ENCODE results near the gene NHS.

The NHS gene

DNA sequence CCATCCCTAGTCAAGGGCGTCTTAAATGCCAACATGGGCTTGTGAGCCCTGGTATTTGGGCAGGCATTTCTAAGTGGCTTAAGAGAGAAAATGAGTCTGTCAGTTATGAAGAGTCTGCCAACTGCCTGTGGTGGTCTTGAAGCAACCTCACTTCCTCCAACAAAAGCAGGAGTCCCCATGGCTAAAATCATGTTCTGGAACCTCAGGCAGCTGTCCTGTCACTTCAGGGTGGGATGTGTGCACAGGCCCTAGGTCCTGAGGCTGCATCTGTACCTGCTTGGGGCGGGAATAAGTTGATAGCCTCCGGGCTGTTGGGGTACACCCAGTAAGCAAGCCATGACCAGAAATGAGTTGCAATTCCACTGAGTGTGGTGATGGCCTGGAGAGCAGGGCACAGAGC lies 247.3 kb downstream of the NHS start:
- no peak for DNase-seq (ENCODE audit: low read depth in 2 of 2)

GRCh38 chrX:17623750-17624149 lies 248.8 kb downstream of the NHS start:
- no peak for DNase-seq (ENCODE audit: low read depth in 2 of 2)

DNA sequence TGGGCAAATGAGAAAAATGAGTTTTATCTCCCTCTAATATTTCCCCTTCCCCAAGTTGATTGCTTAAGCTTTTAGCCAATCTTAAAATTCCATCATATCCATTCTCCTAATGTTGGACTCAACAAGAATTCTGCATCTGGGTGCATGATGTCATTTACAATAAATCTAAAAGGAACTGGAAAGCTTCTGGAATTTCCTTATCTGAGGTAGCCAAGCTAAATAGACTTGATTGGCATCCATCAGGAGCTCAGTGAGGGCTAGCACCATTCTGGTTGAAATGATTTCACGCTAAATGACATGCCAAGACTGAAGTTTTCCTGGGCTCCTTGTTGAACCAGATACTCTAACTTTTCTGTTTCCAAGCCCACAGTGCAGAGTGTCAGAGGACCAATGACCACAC lies 252.0 kb downstream of the NHS start:
- no peak for DNase-seq (ENCODE audit: low read depth in 2 of 2)

- no peak for DNase-seq (ENCODE audit: low read depth in 2 of 2)
These were observed 254.0 kb downstream of the NHS start for GRCh38 chrX:17628976-17629375.

DNA sequence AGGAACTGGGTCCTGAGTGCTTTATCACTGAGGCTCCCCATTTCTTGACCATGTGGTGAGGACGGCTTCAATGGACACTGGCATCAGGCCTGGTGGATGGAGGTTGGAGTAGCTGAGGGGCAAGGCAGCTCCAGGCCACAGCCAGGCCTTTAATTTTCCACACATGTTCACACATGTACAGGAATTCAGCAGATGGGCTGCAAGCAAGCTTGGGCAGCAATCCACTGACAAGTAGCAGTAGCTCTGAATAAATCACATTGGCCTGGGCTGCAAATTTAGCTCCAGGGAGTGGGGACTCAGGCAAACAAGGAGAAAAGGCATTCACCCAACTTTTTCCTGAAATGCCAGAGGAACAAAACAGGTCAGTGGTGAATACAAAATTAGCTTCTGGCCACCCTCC lies 254.5 kb downstream of the NHS start:
- no peak for DNase-seq (ENCODE audit: low read depth in 2 of 2)

GRCh38 chrX:17631647-17632046 lies 256.6 kb downstream of the NHS start:
- no peak for DNase-seq (ENCODE audit: low read depth in 2 of 2)

GRCh38 chrX:17632942-17633341 lies 257.9 kb downstream of the NHS start:
- no peak for DNase-seq (ENCODE audit: low read depth in 2 of 2)

- no peak for DNase-seq (ENCODE audit: low read depth in 2 of 2)
These were observed 258.5 kb downstream of the NHS start for GRCh38 chrX:17633546-17633945.

DNA sequence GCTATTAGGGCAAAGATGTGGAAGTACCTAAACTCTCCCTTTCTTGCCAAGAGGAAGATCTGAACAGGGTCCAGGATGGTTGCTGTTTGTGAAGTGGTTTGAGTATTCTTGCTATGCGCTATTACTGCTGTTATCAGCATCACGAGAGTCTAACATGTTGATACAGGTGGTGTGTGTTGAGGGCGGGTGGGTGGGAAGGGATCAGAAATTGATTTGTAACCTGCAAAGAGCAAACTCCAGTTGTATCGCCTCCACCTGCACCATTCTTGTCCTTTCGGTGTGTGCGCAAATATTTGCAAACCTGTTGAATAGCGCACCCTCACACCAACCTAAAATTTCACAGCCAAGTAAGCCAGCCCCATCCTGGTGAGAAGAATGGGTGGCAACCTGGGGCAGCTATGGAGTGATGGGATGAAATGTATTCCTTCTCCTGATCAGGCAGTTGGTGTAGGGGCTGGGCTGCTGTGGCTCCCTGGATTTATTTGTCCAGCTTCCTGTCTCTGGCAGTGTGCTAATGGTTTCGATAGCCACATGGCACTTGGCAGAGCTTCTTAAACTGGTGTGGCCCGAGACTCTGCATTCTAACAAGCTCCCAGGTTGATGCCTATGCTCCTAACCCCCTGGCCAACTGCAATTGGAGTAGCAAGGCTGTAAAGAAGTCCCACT lies 259.7 kb downstream of the NHS start:
- DNase-seq (ENCODE audit: low read depth in 2 of 2): no peak

DNA sequence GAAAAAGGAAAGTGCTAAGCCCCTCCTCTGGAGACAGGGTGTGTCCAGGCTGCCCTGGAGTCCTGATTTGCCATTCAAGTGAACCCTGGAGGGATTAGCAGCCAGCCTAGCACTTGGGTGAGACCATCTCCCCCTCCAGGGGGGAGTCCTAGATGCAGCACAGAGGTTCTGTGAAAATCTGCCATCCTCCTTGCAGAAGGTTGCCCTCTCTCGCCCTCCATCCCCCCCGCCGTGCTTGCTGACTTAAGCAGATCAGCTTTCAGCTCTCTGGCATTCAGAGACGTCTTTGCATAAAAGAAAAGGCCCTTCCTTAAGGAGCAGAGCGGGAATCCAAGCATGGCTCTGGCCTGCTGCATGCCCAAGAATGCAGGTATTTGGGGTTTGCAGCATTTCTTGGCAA lies 260.2 kb downstream of the NHS start:
- DNase-seq (ENCODE audit: low read depth in 2 of 2): no peak

DNA sequence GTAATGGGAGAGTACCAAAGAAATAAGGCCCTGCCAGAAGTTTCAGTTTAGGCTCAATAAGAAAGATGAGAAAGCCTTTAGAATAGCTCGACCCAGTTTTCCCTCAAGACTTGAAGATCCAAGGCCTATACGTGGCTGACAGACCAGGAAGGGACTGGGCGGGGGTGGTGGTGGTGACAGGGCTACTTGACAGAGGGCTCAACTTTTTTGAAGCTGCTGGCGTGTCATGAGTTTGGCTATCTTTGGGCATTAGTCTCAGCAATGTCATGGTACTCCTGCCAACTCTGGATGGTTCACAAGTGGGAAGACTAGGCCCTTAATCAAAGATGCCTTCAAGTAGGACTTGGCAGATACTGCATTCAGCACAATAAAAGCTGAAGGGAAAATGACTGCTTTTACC lies 262.2 kb downstream of the NHS start:
- DNase-seq (ENCODE audit: low read depth in 2 of 2): no peak

DNA sequence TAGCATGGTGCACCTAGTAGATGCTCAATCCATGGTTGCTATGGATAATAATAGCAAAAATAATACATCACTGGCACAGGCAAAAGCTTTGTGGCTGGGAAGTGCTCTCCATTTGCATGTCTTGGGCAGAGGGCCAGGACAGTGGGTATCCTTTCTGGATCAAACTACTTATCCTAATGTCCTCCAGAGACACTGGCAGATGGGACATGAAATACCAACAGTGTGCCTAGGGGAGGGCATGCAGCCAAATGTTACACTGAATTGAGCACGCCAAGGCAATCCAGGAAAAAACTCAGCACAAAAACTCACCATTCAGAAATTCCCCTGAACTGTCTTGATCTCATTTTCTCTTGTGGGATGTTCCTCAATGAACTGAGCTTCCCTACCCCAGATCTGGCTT lies 263.7 kb downstream of the NHS start:
- DNase-seq (ENCODE audit: low read depth in 2 of 2): no peak

GRCh38 chrX:17642891-17643290 lies 267.9 kb downstream of the NHS start:
- DNase-seq (ENCODE audit: low read depth in 2 of 2): no peak

DNA sequence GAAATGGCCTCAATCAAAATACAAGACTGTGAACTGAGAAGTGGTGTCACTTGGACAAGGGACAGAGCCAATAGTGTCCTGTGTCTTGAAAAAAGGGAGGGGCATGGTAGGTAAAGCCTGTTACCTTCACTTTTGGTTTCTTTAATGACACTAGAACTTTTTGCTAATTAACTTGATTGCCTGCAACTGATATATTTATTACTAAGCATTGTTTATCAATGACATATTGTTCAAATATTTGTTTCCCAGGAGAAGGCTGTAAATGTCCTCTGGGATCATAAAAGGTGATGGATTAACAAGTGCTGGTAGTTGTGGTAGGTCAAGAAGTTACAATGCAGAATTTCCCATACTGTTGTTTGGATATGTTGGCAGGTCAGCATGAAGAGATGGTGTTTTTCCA lies 268.5 kb downstream of the NHS start:
- DNase-seq (ENCODE audit: low read depth in 2 of 2): no peak

DNA sequence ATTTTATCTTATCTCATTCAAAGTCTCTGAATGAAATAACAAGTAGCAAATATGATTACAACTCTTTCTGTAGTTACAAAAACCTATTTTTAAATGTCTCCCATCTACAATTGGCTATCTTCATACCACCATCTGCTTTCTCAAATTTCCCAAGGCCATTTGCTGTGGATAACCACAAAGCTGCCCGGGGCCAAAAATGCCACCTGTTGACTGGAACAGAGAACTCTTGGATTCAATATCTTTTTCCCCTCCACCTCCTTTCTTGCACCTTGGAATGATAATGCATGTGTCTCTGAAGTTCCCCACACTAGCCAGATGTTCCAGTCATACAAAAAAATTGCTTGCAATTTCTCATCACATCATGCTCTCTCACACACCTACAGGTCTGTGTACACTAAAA lies 269.0 kb downstream of the NHS start:
- DNase-seq (ENCODE audit: low read depth in 2 of 2): no peak

DNA sequence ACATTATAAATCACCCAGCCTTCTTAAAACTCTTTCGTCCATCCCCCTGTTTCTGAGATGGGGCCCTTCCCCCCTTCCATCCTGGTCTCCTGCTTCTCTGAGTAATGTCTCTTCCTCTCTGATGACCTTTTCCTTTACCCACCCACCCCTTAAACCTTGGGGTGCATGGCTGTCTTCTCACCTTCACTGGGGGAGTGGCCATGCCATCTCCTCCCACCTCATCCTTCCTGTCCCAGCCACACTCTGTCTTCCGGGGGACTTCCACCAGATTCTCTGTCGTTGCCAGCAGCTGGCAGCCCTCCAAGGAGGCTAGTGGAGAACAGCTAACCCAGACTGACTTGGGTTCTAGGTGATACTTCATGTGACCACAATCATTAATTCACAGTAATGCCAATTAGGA lies 279.1 kb downstream of the NHS start:
- no peak for DNase-seq (ENCODE audit: low read depth in 2 of 2)

DNA sequence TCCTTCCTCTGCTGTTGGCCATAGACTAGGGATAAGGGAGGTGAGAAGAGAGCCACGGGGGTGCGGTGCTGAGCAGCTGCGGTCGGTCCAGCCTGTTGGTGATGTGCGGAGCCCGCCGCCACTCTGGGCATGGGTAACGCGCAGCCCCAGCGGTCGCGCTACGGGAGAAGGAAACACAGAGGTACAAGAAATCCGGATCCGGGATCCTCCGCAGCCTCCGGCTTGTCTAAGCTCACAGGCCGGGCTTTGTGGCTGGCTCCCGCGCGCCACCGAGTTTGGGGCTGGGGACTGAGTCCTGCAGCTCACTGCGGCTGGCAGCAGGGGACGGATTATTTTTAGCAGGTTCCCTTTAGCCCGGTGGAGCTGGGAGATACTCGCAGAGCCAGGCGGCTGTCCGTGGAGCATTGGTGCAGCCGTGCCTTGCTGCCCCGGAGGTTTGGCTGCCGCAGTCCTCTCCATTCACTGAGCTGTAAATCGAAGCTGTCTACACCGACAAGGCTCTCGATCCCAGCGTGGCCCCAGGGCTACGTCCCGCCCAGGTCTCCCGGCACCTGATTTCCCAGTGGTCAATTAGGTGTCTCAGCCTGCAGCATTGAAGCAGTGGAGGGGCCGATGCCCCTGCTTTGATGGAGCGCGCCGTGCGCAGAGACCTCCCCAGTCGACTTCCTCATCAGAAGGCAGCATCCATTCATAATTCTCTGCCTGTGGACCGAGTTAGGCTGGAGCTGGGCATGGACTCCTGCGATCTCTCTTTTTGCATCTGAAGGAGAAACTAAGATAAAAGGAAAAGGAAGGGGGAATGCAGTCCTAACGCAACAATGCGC lies 280.4 kb downstream of the NHS start:
- no peak for DNase-seq (ENCODE audit: low read depth in 2 of 2)

DNA sequence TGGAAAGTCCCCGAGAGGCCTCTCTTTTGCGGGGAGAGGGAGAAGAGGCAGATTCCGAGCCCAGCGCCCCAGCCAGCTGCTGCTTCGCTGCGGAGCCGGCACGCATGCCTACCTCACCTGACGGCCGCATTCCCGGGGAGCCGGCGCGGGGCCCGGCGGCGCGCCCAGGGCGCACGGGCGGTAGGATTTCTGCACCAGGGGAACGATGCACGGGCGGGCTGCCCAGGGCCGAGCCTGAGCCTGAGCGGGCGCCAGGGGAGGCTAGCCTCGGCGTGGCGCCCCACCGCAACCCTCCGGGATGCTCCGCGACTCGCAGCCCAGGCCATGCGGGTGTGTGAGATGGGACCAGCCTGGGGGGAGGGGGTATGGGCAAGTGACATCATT lies 281.0 kb downstream of the NHS start:
- DNase-seq (ENCODE audit: low read depth in 2 of 2): no peak

GRCh38 chrX:17656556-17656955 lies 281.6 kb downstream of the NHS start:
- no peak for DNase-seq (ENCODE audit: low read depth in 2 of 2)

GRCh38 chrX:17662391-17662790 lies 287.4 kb downstream of the NHS start:
- DNase-seq (ENCODE audit: low read depth in 2 of 2): no peak

GRCh38 chrX:17668929-17669328 lies 293.9 kb downstream of the NHS start:
- no peak for DNase-seq (ENCODE audit: low read depth in 2 of 2)

GRCh38 chrX:17669458-17669857 lies 294.5 kb downstream of the NHS start:
- no peak for DNase-seq (ENCODE audit: low read depth in 2 of 2)

- DNase-seq (ENCODE audit: low read depth in 2 of 2): no peak
These were observed 294.9 kb downstream of the NHS start for GRCh38 chrX:17669891-17670290.

DNA sequence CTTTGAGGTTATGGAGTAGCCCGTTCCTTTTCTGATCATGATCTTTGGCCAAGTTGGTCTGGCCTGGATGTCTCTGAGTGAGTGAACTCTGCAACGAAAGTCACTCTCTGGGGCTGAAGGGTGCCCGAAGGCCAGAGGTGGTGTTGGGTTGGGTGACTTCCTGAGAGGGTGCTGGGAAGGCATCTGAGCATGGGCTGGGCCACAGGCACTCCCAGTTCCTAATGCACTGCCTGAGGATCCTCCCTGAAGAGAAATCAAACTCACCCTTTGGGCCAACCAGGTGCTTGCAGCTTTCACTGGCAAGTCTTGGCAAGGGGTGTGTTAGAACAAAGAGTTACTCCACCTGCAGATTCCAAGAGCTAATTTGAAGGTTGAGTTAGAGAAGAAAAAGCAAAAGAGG lies 295.9 kb downstream of the NHS start:
- DNase-seq (ENCODE audit: low read depth in 2 of 2): no peak

All from fibroblast of skin of left quadriceps (primary cell).